ENCODE results near the gene PKD1L1.
"Not testable (repeated sequence)": the region's sequence is repeated elsewhere in the genome, so short reads cannot be mapped to it uniquely, and the experiment has no call there.

GRCh38 chr7:47751724-47752123 lies 196.5 kb downstream of the PKD1L1 start:
- not testable (repeated sequence) for TF ChIP-seq EZH2 (IDR thresholded peaks at IDR 0.05; ENCODE audit: low read length); CTCF (optimal IDR thresholded peaks at IDR 0.05 in 1 of 3, IDR thresholded peaks at IDR 0.05 in 1 of 3, conservative IDR thresholded peaks at IDR 0.05 in 1 of 3; ENCODE audit: extremely low read depth in 1 of 3, insufficient read depth in 2 of 3, low read length in 3 of 3)
